OCI-LY3 (cell line): Measurements from ENCODE around the gene CIDEB.
"Not testable (repeated sequence)": the region's sequence is repeated elsewhere in the genome, so short reads cannot be mapped to it uniquely, and the experiment has no call there.

Source experiments
- H2AFZ ChIP-seq: fragments of 200-600, 300-600 bp; shearing (Covaris generic); 2 replicates; pipeline ENCODE4 v1.6.0; 2014; ENCODE audit warnings: antibody characterized with exemption, low read depth, low read length
- H3K27ac ChIP-seq: fragments of 200-600, 300-600 bp; sonication (generic); 2 replicates; pipeline ENCODE4 v1.5.1; 2014; ENCODE audit warnings: mild to moderate bottlenecking, low read length, moderate library complexity, mixed read lengths
- H3K27me3 ChIP-seq: fragments of 200-600, 300-600 bp; sonication (generic); 2 replicates; pipeline ENCODE4 v1.6.1; 2014; ENCODE audit warnings: low read depth, low read length, mixed read lengths
- H3K36me3 ChIP-seq: fragments of 200-600, 300-600 bp; sonication (generic); replicated peaks from 2 replicates; pipeline ENCODE3; 2014; ENCODE audit warnings: low read depth, low read length, mixed read lengths
- H3K4me1 ChIP-seq: fragments of 300-600, 200-600 bp; sonication (generic); 2 replicates; pipeline ENCODE4 v1.6.1; 2014; ENCODE audit warnings: low read length, mixed read lengths
- H3K4me2 ChIP-seq: fragments of 200-600, 300-600 bp; sonication (generic); 2 replicates; pipeline ENCODE4 v1.6.1; 2014; ENCODE audit warnings: low read length, mixed read lengths
- H3K4me3 ChIP-seq: fragments of 300-600, 200-600 bp; sonication (generic); 2 replicates; pipeline ENCODE4 v1.5.1; 2014; ENCODE audit warnings: antibody characterized with exemption, mild to moderate bottlenecking, low read length, moderate library complexity
- H3K79me2 ChIP-seq: fragments of 300-600, 200-600 bp; shearing (Covaris generic); 2 replicates; pipeline ENCODE4 v1.6.1; 2014; ENCODE audit warnings: mild to moderate bottlenecking, low read length, mixed read lengths
- H3K9ac ChIP-seq: fragments of 300-600, 200-600 bp; shearing (Covaris generic); 2 replicates; pipeline ENCODE4 v1.6.0; 2014; ENCODE audit warnings: mild to moderate bottlenecking, low read length, moderate library complexity
- H3K9me3 ChIP-seq: fragments of 200-600, 300-600 bp; shearing (Covaris generic); 2 replicates; pipeline ENCODE4 v1.6.1; 2014; ENCODE audit warnings: low read length, mixed read lengths; ENCODE audit not compliant: insufficient read depth
- H4K20me1 ChIP-seq: fragments of 200-600, 300-600 bp; sonication (generic); 2 replicates; pipeline ENCODE4 v1.6.1; 2016; ENCODE audit warnings: low read length, mixed read lengths; ENCODE audit not compliant: insufficient read depth
- EZH2phosphoT487 ChIP-seq: fragments of 200-600 bp; shearing (Covaris generic); IDR thresholded peaks from 2 replicates; pipeline ENCODE4 v1.6.1; 2018; ENCODE audit warnings: antibody characterized with exemption, mixed run types, low read depth
- TF ChIP-seq, protein P1 (sequence below): fragments of 200-600, 300-600 bp; sonication (generic); IDR thresholded peaks from 2 replicates; pipeline ENCODE4 v1.5.1; 2014; ENCODE audit warnings: antibody characterized with exemption, low read length, low read depth

CIDEB gene

DNA sequence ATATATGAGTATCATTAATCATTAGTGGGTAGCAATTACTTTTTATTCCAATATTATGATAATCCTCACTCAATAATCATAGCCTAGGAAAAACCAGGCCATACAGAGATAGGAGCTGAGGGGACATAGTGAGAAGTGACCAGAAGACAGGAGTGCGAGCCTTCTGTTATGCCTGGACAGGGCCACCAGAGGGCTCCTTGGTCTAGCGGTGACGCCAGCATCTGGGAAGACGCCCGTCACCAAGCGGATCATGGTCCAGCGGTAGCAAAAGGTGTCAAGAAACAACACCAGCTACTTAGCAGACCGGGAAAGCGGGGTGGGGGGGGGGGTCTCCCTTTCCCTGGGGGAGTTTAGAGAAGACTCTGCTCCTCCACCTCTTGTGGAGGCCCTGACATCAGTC lies 20.1 kb upstream of the CIDEB start:
- 0 out of 2 replicates have a peak overlapping the region, but pooled peaks have one; percentile 30 for H3K4me2 ChIP-seq
- H3K79me2 ChIP-seq, H3K27ac ChIP-seq, H4K20me1 ChIP-seq, H3K9ac ChIP-seq, H3K36me3 ChIP-seq, H3K27me3 ChIP-seq, H3K9me3 ChIP-seq, H2AFZ ChIP-seq, H3K4me3 ChIP-seq: not testable (repeated sequence)
- H3K4me1 ChIP-seq: peaks cover 12% of the 10 kb centered on the region
- TF ChIP-seq, protein P1, sequence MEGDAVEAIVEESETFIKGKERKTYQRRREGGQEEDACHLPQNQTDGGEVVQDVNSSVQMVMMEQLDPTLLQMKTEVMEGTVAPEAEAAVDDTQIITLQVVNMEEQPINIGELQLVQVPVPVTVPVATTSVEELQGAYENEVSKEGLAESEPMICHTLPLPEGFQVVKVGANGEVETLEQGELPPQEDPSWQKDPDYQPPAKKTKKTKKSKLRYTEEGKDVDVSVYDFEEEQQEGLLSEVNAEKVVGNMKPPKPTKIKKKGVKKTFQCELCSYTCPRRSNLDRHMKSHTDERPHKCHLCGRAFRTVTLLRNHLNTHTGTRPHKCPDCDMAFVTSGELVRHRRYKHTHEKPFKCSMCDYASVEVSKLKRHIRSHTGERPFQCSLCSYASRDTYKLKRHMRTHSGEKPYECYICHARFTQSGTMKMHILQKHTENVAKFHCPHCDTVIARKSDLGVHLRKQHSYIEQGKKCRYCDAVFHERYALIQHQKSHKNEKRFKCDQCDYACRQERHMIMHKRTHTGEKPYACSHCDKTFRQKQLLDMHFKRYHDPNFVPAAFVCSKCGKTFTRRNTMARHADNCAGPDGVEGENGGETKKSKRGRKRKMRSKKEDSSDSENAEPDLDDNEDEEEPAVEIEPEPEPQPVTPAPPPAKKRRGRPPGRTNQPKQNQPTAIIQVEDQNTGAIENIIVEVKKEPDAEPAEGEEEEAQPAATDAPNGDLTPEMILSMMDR: peak; percentile 31

DNA sequence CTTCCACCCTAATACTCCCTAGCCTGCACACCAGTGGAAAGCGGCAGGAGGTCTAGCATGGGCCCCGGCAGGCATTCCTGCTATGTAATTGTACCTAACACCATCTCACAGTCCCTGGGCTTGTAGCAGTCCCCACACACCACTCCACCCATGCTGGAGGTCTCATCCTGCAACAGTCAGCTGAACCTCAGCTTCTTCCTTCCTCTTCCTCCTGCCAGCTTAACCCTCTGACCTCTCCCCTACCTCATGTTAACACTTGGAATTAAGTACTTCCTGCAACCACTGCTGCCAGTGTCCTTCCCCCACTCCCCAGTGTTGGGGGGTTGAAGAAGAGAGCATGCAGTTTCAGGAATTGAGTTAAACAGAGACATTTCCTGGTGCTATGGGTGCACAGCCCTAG lies 19.5 kb upstream of the CIDEB start:
- H3K4me2 ChIP-seq: no peak overlapping the region
- H3K9ac ChIP-seq: no peak overlapping the region
- no peaks in the 10 kb centered on the region for H3K79me2 ChIP-seq
- TF ChIP-seq, protein P1: no peak
- TF ChIP-seq EZH2phosphoT487: no peak
- H3K27me3 ChIP-seq: no peaks in the 10 kb centered on the region
- H2AFZ ChIP-seq: no peak overlapping the region
- H3K4me3 ChIP-seq: no peak overlapping the region
- H3K9me3 ChIP-seq: no peaks in the 10 kb centered on the region
- H3K4me1 ChIP-seq: peaks cover 6% of the 10 kb centered on the region
- no peaks in the 10 kb centered on the region for H3K36me3 ChIP-seq
- H4K20me1 ChIP-seq: no peaks in the 10 kb centered on the region
- no peak overlapping the region for H3K27ac ChIP-seq

DNA sequence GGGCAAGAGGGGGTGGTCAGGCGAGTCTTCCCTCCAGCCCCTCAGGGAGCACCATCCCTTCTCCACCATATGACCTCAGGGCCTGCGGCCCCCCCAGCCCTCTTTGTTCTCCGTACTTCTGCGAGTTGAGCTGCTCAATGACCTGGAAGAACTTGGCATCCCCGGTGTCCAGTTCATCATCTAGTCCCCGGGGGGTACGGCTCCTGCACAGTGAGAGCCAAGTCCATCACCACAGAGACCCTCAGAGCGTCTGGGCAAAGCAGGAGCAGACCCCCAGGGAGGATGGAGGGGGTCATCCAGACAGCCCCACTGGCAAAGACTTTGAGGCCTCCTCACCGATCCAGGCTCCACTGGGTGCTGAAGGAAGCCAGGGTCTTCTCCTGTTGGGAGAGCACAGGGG lies 18.2 kb upstream of the CIDEB start:
- Histone ChIP-seq H3K4me3 (no peak overlapping the region), H3K36me3 (no peaks in the 10 kb centered on the region), H3K9me3 (no peaks in the 10 kb centered on the region), H4K20me1 (no peaks in the 10 kb centered on the region), H3K4me2 (no peak overlapping the region), H3K27ac (no peak overlapping the region), H3K27me3 (no peaks in the 10 kb centered on the region; the same call in 1 of the 2 replicates), H3K79me2 (no peaks in the 10 kb centered on the region), H2AFZ (no peak overlapping the region), H3K9ac (no peak overlapping the region), H3K4me1 (no peaks in the 10 kb centered on the region)
- TF ChIP-seq EZH2phosphoT487: no peak
- TF ChIP-seq, protein P1: no peak

DNA sequence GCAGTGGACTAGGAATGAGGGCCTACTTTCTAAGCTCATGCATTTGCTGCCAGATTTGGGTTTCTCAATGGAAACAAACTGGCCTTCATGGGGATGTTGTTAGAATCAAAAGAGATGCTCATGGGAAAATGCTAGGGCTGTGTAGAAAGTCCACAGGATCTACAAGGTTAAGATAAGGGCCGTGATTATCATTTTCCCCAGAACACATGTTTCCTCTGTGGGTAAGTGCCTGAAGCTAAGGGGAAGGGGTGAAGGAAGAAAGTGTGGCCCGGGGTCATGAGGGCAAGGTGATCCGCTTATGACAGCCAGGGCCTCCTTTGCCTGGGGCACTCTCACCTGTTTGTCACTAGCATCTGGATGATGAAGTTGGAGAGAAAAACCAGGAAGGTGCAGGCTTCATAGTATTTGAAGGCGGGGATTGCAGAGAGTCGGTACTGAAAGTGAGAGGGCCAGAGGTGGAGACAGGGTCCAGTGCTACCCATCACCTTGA lies 17.3 kb upstream of the CIDEB start:
- no peaks in the 10 kb centered on the region for H3K79me2 ChIP-seq
- H4K20me1 ChIP-seq: no peaks in the 10 kb centered on the region
- H3K4me2 ChIP-seq: no peak overlapping the region
- H3K9me3 ChIP-seq: no peaks in the 10 kb centered on the region
- H3K36me3 ChIP-seq: no peaks in the 10 kb centered on the region
- H3K4me3 ChIP-seq: no peak overlapping the region
- no peak overlapping the region for H3K9ac ChIP-seq
- H3K4me1 ChIP-seq: no peaks in the 10 kb centered on the region
- H3K27me3 ChIP-seq: peaks cover 5% of the 10 kb centered on the region
- H2AFZ ChIP-seq: no peak overlapping the region
- no peak overlapping the region for H3K27ac ChIP-seq
- TF ChIP-seq, protein P1: no peak
- TF ChIP-seq EZH2phosphoT487: no peak
